Stimulated activated CD4-positive, alpha-beta T cell treated with anti-CD3 and anti-CD28 coated beads, Interleukin-12 subunit alpha, Interleukin-12 subunit beta, amount 100 ng/mL, for 48 hours (primary cell): ENCODE measurements around the gene FGD2.

Experiments used
- DNase-seq, 3 donors: peaks; one replicate each; pipeline ENCODE4 v3.0.0-alpha.2; 2020; ENCODE audit warnings: low read depth in 2 of 3, low spot score in 1 of 3

The FGD2 gene

GRCh38 chr6:36970892-36971842 lies 34.3 kb upstream of the FGD2 start:
- no peak for DNase-seq

GRCh38 chr6:36971921-36972673 lies 33.4 kb upstream of the FGD2 start:
- no peak for DNase-seq

DNA sequence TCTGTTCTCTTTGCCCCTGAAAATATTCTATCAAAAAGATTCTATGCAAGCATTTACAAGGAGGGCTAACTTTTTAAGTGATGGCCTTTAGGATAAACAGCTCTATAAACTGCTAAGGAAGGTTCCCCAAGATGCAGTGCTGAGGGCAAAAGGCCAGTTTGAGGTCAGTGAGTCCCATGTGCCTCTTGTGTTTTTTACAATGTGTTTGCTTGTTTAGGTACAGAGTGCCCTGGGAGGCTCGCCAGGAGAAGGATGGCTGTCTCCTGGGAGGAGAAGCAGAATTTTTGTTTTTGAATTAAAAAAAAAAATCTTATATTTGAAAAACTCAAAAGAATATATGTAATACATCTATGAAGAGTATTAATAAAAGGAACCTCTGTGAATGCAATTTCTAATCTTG lies 32.3 kb upstream of the FGD2 start:
- no peak for DNase-seq

- no peak for DNase-seq
These were observed 31.8 kb upstream of the FGD2 start for GRCh38 chr6:36973647-36974046.

DNA sequence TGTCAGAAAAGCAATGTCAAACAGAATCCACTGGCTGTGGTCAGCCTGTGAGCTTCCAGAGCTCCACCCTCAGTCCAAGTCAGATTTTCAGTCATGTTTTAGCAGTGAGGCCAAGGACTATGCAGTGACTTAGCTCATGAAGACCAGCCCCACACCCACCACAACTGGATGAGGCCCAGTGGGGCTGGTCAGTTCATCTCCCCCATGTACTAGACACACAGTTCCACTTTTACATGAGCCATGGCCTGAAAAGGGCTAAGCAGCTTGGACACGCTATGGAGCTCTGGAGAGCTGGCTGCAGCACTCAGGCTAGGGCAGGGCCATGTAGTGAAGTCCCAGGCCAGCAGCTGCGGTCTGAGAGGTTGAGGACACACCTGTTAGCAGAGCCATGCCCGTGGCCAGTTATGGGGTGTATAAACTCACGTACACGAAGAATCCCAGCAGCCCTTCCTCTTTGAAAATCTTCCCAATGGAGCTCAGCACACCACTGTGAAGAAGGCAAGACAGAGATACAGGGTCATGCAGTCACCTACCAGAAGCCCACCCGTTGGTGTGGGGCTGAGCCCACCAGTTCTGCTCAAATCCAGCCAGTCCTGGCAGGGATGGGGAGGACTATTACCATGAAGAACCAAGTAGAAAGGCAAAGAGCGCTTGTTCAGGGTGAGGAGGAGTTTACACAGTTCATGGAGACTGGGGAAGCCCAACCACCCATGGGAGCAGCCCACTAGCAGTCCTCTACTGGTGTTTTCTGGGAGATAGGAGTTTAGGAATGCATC lies 30.0 kb upstream of the FGD2 start:
- DNase-seq, result no peak

DNA sequence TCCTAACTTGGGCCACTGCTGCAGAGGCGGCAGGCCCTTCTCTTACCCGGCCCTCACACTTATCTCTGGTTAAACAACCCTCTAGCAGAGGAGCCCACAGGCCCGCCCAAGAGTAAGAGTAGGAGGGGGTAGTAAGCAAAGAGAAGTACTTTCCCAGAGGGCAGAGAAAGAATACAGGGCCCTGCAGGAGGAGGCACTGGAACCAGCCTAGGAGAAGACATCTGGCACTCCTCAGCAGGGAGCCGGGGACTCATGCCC lies 29.5 kb upstream of the FGD2 start:
- DNase-seq, result no peak

- no peak for DNase-seq
These were observed 28.9 kb upstream of the FGD2 start for GRCh38 chr6:36976509-36976908.

- no peak for DNase-seq
These were observed 28.5 kb upstream of the FGD2 start for GRCh38 chr6:36976931-36977330.

- DNase-seq, result no peak
These were observed 27.9 kb upstream of the FGD2 start for GRCh38 chr6:36977470-36977941.

- DNase-seq, result no peak
These were observed 26.8 kb upstream of the FGD2 start for GRCh38 chr6:36978421-36979346.

DNA sequence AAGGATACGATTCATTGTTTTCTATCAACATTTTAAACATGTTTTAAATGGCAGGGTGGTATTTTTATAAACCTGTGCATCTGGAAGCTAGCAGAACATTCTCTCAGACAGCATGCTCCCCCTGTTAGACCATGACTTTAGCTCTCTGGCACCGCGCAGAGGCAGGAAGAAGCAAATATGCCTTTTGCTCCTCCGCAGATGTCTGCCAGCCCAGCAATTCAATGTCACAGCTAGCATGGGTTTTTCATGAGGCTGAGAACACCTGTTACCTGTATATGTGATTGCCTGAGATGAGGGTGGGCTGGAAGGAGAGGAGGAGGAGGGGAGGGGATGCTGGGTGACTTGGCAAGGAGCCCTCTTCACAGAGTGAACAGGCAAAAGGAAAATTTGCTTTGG lies 26.1 kb upstream of the FGD2 start:
- no peak for DNase-seq

DNA sequence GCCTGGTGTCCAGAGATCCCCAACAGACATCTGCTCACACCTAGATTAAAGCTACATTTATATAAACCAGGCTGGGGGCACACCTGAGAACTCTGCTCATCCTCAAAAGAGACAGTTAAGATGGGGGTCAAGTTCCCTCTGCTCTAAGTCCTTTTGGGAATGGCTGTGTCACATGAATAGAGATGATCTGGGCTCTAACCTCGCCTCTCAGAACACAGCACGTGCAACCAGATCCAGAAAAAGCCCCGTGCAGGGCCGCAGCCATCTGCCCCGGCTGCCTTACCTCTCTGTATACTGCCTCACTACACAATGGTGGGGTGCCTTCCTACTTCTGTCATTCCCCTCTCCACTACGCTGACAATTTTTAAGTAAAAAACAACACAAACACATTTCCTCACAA lies 25.3 kb upstream of the FGD2 start:
- no peak for DNase-seq

GRCh38 chr6:36980876-36981619 lies 24.4 kb upstream of the FGD2 start:
- DNase-seq, result no peak

- DNase-seq, result no peak
These were observed 21.9 kb upstream of the FGD2 start for GRCh38 chr6:36983538-36983937.

DNA sequence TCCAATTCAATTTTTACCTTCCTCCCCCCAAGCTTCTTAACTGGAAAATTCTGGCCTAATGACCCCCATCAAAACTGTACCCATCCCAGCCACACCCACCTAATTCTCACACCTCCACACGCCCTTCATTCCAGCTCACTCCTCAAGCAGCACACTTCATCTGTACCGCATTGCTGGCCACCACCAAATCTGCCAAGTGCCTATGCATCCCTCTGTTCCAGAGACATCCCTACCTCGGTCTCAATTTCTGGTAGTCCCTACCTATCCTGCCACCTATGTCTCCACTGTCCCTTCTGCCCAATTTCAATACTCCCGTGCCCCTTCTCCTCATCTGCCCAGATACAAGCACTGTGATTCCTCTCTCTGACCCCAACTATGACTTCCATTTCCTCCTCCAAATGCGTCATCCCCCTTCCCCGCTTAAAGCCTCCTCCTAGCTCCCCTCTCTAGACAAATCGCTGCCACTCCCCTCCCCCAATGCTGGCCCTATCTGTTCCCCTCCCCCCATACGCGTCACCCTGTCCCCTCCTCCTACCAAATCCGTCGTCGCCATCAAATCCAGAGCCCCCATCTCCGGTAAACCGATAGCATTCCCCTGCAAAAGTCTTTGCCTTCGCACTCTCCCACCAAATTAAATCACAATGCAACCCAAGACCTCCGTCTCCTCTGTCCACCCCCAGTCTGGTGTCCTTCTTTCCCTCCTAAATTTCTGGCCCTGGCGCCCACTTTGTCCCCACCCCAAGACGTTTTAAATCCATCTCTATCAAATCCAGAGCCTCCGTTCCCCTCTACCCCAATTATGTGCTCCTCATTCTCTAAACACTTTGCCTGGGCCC lies 20.7 kb upstream of the FGD2 start:
- peak; percentile 54 to 60 (median 56) for DNase-seq

- no peak for DNase-seq
These were observed 20.0 kb upstream of the FGD2 start for GRCh38 chr6:36985417-36985807.

DNA sequence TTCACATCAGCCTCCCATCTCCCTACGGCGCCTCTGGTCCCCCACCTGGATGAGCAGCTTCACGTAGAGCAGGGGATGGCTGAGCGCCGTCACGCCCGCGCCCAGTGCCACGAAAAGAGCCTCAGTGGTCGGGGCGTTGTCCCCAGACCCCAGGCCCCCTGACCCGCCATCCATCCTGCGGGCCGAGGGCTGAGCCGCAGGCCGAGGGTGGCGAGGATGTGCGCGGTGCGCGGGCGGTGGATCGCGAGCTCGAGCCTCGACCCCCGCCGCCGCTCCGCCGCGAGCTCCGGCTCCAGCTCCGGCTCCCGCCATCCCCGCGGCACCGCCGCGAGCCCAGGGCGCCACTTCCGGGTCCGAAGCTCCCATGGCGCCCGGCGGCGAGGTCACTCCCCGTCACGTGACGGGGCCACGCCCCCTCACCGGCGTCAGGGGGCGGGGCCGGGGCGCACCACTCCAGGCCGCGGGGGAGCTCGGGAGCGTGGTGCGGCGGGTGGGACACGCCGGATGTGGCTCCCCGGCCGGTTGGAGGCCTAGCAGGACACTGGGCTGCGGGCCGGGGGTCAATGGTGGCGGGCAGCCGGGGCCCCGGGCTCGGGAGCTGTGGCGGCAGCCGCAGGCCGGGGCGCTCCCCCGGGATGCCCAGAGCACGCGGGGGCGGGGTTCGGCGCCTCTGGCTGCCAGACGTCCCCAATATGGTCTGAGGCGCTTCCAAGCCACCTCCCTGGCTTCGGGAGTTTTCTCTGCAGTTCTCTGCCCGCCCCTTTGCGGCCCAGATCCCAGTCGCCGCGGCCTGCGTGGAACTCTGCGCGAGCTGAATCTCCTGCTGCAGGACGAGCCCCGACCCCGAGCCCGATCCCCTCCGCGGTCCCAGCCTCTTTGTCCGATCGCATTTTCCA lies 19.4 kb upstream of the FGD2 start, which contains the start of gene MTCH1:
Gene MTCH1, minus strand, starts transcription at position 389 of the 896 bp plus-strand sequence. Its CDS starts 23 bp downstream, at position 366.
- DNase-seq, result peak; percentile 70 to 85 (median 72)

GRCh38 chr6:36986704-36987047 lies 18.8 kb upstream of the FGD2 start:
- DNase-seq, result peak in 1 of 3 donors; percentile 19
